ENCODE measurements around the gene ACKR4.
"Not testable (repeated sequence)": the region's sequence is repeated elsewhere in the genome, so short reads cannot be mapped to it uniquely, and the experiment has no call there.

Gene ACKR4

DNA sequence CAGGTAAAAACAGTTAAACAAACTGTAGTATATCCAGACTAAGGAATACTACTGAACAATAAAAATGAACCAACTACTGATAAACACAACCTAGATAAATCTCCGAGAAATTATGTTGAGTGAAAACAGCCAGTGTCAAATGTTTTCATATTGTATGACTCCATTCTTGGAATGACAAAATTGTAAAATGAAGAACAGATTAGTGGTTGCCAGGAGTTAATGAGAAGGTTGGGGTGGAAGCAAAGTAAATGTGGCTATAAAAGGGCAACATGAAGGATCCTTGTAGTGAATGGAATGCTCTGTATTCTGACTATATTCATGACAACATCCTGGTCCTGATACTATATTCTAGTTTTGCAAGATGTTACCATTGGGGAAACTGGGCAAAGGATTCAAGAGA lies 27.5 kb upstream of the ACKR4 start:
- Mint-ChIP-seq H3K4me3 (no peak overlapping the region), H3K9me3 (no peaks in the 10 kb centered on the region)

DNA sequence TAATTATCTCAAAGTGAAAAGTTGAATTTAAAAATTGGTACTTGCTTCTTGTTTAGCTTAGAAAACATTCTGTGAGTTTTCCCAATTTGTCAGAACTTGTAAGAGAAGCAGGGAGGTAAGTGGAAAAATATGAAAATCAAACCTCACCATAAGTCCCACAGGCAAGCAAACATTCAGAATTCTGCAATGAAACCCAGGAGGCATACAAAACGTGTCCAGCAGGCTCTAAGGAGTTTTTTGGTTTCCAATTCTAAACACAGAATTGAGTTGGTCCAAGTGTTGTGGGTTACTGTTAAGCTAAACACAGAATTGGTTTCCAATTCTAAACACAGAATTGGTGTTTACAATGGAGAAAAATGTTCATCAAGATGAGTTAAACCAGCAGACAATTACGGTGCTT lies 27.1 kb upstream of the ACKR4 start:
- no peaks in the 10 kb centered on the region for H3K9me3 Mint-ChIP-seq
- peaks cover 21% of the 10 kb centered on the region for H3K4me1 Mint-ChIP-seq
- no peak for ATAC-seq
- DNase-seq, result no peak
- H3K27me3 Mint-ChIP-seq, result no peaks in the 10 kb centered on the region
- no peak overlapping the region for H3K4me3 Mint-ChIP-seq
- no peak overlapping the region for H3K27ac Mint-ChIP-seq

More for the DNA sequence above, 27.5 kb upstream of the ACKR4 start:
- ATAC-seq, result no peak
- Mint-ChIP-seq H3K4me1 (peaks cover 21% of the 10 kb centered on the region), H3K27ac (no peak overlapping the region), H3K27me3 (no peaks in the 10 kb centered on the region)
- no peak for DNase-seq

DNA sequence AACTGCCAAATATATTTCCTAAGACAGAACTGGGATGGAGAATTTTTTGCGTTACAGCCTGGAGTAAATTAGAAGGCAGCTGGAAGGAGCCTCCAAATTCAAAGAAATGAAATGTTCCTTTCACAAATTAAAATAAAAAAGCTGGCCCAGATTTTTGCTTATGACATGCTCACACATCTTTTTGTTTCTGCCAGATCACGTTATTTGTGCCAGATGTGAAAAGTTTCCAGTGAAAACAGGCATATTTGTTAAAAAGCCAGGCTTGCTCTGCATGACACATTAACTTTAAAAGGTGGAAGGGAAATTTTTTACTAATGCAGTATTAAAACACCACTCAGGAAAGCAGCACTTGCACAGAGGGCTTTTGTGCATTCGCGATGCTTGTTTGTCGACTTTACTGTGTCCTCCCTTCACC lies 23.3 kb upstream of the ACKR4 start:
- no peaks in the 10 kb centered on the region for H3K9me3 Mint-ChIP-seq
- H3K27me3 Mint-ChIP-seq, result no peaks in the 10 kb centered on the region
- no peak for DNase-seq
- no peak for ATAC-seq
- no peak overlapping the region for H3K27ac Mint-ChIP-seq
- peaks cover 12% of the 10 kb centered on the region for H3K4me1 Mint-ChIP-seq
- H3K4me3 Mint-ChIP-seq, result no peak overlapping the region

DNA sequence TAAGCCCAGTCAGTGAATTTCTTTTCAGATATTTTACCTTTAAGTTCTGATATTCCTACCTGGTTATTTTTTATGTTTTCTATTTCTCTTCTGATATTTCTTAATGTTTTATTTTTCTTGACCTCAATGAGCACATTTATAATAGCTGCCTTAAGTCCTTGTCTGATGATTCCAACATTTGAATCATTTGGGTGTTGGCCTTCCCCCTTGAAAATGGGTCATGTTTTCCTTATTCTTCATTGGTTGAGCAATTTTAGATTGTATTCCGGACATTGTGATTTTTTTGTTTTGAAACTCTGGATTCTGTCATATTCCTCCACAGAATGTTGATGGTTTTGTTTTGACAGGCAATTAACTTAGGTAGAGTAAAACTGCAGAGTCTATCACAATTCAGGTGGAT lies 9.7 kb upstream of the ACKR4 start:
- H3K9me3 Mint-ChIP-seq, result peaks cover 0 to 14% of the 10 kb centered on the region in 2 donors
- DNase-seq (no peak), ATAC-seq (no peak)
- H3K27me3 Mint-ChIP-seq, result no peaks in the 10 kb centered on the region
- no peak overlapping the region for H3K27ac Mint-ChIP-seq
- H3K4me3 Mint-ChIP-seq, result no peak overlapping the region
- no peaks in the 10 kb centered on the region for H3K4me1 Mint-ChIP-seq

DNA sequence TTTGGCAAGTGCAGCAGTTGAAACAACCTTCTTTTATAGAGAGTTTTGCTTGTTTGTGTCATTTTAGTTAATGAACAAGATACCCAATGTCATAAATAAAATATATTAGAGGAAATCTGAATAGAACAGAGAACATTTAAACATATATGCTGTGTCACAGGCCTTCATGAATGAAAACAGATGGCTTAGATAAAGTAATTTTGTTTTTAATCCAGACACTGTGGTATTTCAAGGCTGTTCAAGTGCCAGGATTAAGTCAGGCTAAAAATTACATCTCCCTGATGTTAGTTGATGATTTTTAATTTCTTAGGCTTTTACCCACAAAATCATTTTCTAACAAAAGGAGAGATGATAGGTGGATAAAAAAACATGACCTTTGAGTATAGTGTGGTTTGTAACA lies 4.9 kb upstream of the ACKR4 start:
- Mint-ChIP-seq H3K4me3 (no peak overlapping the region), H3K4me1 (no peaks in the 10 kb centered on the region), H3K9me3 (peaks cover 0 to 11% of the 10 kb centered on the region in 2 donors), H3K27ac (no peak overlapping the region), H3K27me3 (no peaks in the 10 kb centered on the region)
- no peak for ATAC-seq
- no peak for DNase-seq

DNA sequence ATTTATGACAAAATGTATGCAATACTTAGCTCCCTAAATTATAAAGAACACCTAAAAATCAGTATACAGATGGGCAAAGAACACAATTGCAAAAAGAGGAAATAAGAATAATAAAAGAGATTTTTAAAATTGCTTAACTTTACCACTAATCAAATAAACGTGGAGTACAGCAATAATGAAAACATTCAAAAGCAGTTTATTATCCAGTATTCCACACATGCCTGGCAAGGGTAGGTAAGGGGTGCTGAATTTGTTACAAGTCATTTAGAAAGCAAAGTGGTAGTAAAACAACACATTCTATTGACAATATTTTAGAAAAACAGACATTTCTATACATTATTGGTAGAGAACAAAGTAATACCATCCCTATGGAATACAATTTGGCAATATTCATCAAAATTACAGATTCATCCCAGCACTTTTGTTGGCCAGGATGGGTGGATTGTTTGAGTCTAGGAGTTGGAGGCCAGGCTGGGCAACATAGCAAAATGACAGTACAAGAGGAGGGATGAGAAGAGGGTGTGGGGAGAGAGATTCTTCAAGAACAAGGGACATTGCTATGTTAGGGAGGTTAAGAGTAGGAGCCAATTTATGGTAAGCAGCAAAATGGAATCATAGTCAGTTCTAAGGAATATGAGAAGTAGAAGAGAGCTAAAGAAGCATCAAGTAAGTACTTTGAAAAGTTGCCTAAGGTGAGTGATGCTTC lies 3.7 kb upstream of the ACKR4 start:
- no peaks in the 10 kb centered on the region for H3K4me1 Mint-ChIP-seq
- peaks cover 0 to 8% of the 10 kb centered on the region in 2 donors for H3K9me3 Mint-ChIP-seq
- no peak for DNase-seq
- ATAC-seq, result no peak
- H3K4me3 Mint-ChIP-seq, result no peak overlapping the region
- no peaks in the 10 kb centered on the region for H3K27me3 Mint-ChIP-seq
- H3K27ac Mint-ChIP-seq, result no peak overlapping the region

DNA sequence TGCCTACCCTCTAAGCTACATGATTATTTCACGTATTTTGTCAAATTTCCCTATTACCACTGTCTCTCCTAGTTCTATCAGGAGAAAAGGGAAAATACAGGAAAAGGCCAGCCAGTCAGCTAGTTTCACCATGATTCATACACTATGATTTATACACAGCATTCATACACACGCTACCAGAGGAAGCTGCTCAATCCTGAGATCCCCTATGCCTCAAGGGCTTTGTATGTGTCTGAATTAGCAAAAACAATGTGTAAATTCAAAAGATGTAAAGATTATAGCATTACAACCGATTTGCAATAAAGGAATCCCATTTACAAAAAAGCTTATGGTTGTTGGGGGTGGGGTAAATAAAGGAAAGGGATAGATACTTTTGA lies 3.1 kb upstream of the ACKR4 start:
- Mint-ChIP-seq H3K27me3 (no peaks in the 10 kb centered on the region), H3K4me1 (no peaks in the 10 kb centered on the region)
- no peak for ATAC-seq

DNA sequence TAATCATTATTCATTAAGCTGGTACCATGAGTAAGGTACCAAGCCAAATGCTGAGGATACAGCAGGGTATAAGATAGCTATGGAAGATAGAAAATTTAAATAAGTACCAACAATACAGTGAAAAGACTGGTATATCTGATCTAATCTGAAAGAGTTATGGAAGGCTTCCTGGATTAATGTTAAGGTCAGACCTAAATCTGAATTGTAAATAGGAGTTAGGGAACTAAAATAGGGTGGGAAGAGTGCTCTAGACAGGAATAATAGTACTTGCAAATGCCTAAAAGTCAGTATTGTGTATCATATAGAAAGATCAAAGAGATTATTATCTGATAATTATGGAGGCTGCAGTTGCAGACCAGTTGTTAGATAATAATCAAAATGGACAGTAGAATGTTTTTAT lies 2.6 kb upstream of the ACKR4 start:
- Mint-ChIP-seq H3K27me3 (no peaks in the 10 kb centered on the region), H3K4me3 (no peak overlapping the region), H3K27ac (no peak overlapping the region), H3K4me1 (no peaks in the 10 kb centered on the region), H3K9me3 (peaks cover 0 to 8% of the 10 kb centered on the region in 2 donors)
- DNase-seq, result no peak
- no peak for ATAC-seq

More for the DNA sequence above, 3.1 kb upstream of the ACKR4 start:
- Mint-ChIP-seq H3K9me3 (peaks cover 0 to 8% of the 10 kb centered on the region in 2 donors), H3K4me3 (no peak overlapping the region), H3K27ac (no peak overlapping the region)
- no peak for DNase-seq

DNA sequence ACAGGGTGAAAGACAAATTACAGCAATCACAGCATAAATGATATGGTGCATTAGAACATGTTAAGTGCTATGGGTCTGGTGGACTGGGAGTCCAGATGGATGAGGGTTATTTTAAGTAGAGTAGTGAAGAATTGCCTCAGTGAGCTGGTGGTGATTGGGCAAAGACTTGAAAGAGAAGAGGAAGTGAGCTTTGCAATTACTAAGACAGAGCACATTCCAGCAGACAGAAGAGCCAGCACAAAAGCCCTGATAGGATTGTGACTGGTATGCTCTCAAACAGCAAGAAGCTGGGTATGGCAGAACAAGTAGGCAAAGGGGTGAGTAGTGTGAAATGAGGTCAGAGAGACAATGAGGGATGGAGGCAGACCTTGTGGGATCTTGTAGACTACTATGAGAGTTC lies 2.1 kb upstream of the ACKR4 start:
- DNase-seq (no peak), ATAC-seq (no peak)
- no peak overlapping the region for H3K4me3 Mint-ChIP-seq
- peaks cover 0 to 8% of the 10 kb centered on the region in 2 donors for H3K9me3 Mint-ChIP-seq
- no peaks in the 10 kb centered on the region for H3K27me3 Mint-ChIP-seq
- no peaks in the 10 kb centered on the region for H3K4me1 Mint-ChIP-seq
- H3K27ac Mint-ChIP-seq, result no peak overlapping the region

DNA sequence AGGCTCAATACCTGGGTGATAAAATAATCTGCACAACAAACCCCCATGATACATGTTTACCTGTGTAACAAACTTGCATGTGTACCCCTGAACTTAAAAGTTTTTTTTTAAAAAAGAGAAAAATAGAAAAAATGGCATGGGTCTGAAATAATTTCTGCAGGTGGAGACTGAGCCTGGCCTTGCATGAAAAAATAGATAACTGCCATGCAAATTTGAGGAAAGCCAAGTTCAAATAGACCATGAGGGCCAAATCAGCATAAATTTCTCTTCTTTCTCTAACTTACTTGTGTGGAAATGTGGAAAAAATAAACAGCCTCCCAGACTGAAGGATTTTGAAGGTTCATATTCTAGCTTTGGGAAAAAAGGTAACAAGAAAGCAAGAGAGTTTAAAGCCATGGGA lies 744 bp upstream of the ACKR4 start:
- no peaks in the 10 kb centered on the region for H3K9me3 Mint-ChIP-seq
- H3K4me3 Mint-ChIP-seq, result no peak overlapping the region
- no peaks in the 10 kb centered on the region for H3K4me1 Mint-ChIP-seq
- ATAC-seq (no peak), DNase-seq (no peak)
- H3K27ac Mint-ChIP-seq, result no peak overlapping the region
- no peaks in the 10 kb centered on the region for H3K27me3 Mint-ChIP-seq

DNA sequence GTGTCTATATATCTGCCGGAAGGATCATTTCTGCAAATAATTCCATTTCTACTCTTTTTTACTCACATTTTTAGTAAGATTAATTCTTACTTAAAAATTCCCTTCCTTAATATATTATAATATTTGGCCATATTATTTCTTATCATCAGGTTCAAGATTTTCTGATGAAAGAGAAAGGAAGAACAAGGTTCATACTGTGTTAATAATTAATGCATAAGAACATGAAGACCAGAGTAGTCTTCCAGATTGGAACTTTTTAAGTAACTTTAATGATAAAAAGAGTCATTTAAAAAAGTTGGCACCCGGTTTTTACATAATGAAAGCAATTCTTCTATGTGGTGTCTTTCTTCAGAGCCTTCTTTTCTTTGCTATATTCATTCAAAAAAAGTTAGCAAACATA lies 590 bp downstream of the ACKR4 start:
- Mint-ChIP-seq H3K27ac (no peak overlapping the region), H3K9me3 (no peaks in the 10 kb centered on the region), H3K4me1 (no peaks in the 10 kb centered on the region), H3K27me3 (no peaks in the 10 kb centered on the region), H3K4me3 (no peak overlapping the region)
- DNase-seq (no peak), ATAC-seq (no peak)

DNA sequence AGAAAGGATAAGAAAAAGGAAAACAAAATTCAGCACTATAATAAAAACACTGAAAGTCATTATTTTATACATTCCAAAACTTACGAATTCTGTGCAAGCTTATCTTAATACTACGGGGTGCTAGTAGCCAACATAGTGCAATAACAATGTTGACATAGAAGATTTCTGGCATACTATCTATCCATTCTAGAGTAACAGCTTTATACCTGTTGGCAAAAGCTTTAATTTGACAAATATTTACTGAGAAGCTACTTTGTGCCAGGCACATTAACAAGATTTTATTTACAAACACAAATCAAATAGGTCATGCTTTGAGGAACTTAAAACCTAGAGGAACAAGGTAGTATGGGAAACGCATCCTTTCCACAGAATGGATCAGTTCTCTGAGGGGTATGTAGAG lies 1.1 kb downstream of the ACKR4 start:
- Mint-ChIP-seq H3K27ac (no peak overlapping the region), H3K9me3 (no peaks in the 10 kb centered on the region), H3K4me1 (no peaks in the 10 kb centered on the region), H3K4me3 (no peak overlapping the region), H3K27me3 (no peaks in the 10 kb centered on the region)
- no peak for DNase-seq
- ATAC-seq, result no peak

DNA sequence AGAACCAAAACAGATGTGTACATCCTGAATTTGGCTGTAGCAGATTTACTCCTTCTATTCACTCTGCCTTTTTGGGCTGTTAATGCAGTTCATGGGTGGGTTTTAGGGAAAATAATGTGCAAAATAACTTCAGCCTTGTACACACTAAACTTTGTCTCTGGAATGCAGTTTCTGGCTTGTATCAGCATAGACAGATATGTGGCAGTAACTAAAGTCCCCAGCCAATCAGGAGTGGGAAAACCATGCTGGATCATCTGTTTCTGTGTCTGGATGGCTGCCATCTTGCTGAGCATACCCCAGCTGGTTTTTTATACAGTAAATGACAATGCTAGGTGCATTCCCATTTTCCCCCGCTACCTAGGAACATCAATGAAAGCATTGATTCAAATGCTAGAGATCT lies 3.5 kb downstream of the ACKR4 start:
- not testable (repeated sequence) for ATAC-seq, H3K27ac Mint-ChIP-seq, H3K4me1 Mint-ChIP-seq, H3K9me3 Mint-ChIP-seq, H3K27me3 Mint-ChIP-seq, H3K4me3 Mint-ChIP-seq, DNase-seq

DNA sequence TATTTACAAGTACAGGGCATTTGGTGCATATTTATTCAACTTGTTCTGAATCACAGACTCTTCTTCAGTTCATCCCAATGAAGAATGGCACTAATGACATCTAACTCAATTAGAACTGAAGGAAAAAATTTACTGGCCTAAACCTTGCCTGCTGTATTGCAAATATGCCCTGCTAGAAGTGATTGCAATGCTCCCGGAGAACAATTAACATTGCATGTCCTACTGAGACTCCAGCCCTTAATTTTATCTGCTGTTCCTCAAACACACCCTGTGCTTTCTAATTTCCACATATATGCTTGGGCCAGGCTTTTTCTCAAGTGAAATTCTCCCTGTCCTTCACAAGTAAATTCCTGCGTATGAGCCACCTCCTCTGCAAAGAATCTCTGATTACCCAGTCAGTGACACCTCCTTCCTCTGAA lies 8.3 kb downstream of the ACKR4 start:
- Mint-ChIP-seq H3K27ac (no peak overlapping the region), H3K4me3 (no peak overlapping the region), H3K9me3 (peaks cover 6 to 7% of the 10 kb centered on the region in 2 donors), H3K27me3 (no peaks in the 10 kb centered on the region), H3K4me1 (no peaks in the 10 kb centered on the region)
- DNase-seq (no peak), ATAC-seq (no peak)

DNA sequence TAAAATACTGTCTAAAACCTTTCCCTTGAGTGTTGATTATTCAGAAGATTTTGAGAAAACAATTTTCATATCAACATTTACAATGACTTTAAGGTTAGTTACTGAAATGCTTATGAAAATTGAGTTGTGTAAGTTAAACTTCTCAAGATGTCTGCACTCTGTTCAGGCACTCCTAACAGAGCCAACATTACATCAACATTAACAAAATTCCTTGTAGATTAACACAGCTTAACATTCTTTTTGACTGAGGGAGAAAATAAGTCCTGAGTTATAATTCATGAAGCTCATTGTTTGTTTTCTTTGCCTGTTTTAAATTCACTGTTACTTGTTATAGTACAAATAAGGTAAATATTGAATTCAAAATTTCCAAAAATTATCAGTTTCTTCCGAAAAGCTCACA lies 9.0 kb downstream of the ACKR4 start:
- Mint-ChIP-seq H3K4me3 (no peak overlapping the region), H3K9me3 (peaks cover 6 to 7% of the 10 kb centered on the region in 2 donors), H3K4me1 (no peaks in the 10 kb centered on the region), H3K27me3 (no peaks in the 10 kb centered on the region), H3K27ac (peak overlapping the region in 1 of 2 donors; percentile 66)
- ATAC-seq, result no peak
- no peak for DNase-seq

DNA sequence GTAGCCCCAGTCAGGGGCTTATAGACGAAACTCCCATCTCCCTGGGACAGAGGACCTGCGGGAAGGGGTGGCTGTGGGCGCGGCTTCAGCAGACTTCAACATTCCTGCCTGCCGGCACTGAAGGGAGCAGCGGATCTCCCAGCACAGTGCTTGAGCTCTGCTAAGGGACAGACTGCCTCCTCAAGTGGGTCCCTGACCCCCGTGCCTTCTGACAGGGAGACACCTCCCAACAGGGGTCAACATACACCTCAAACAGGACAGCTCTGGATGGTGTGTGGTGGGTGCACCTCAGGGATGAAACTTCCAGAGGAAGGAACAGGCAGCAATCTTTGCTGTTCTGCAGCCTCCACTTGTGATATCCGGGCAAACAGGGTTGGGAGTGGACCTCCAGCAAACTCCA lies 9.6 kb downstream of the ACKR4 start:
- H3K9me3 Mint-ChIP-seq, DNase-seq, H3K27ac Mint-ChIP-seq: not testable (repeated sequence)

DNA sequence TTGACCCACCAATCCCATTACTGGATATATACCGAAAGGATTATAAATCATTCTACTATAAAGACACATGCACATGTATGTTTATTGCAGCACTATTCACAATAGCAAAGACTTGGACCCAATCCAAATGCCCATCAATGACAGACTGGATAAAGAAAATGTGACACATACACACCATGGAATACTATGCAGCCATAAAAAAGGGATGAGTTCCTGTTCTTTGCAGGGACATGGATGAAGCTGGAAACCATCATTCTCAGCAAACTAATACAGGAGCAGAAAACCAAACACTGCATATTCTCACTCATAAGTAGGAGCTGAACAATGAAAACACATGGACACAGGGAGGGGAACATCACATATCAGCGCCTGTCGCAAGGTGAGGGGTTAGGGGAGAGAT lies 18.2 kb downstream of the ACKR4 start:
- not testable (repeated sequence) for H3K27ac Mint-ChIP-seq, H3K27me3 Mint-ChIP-seq, H3K4me3 Mint-ChIP-seq, DNase-seq, ATAC-seq, H3K4me1 Mint-ChIP-seq
- H3K9me3 Mint-ChIP-seq, result peaks cover 14 to 18% of the 10 kb centered on the region in 2 donors

More for the DNA sequence above, 9.6 kb downstream of the ACKR4 start:
- ATAC-seq, H3K27me3 Mint-ChIP-seq, H3K4me3 Mint-ChIP-seq, H3K4me1 Mint-ChIP-seq: not testable (repeated sequence)
